Stimulated activated CD8-positive, alpha-beta memory T cell treated with anti-CD3 and anti-CD28 coated beads, Interleukin-4, amount 100 ng/mL, for 4 hours (primary cell): ENCODE measurements around the gene ALDH3B1.

Experiments
- DNase-seq, 2 donors: peaks; one replicate each; pipeline ENCODE4 v3.0.0-alpha.2; 2020; ENCODE audit warnings: low read depth in 2 of 2, low spot score in 1 of 2

The ALDH3B1 gene

GRCh38 chr11:68031144-68031464, 21.0 kb downstream of the ALDH3B1 start:
- DNase-seq = no peak

- DNase-seq = no peak
Observed at GRCh38 chr11:68032003-68032402, 21.9 kb downstream of the ALDH3B1 start.

- no peak for DNase-seq
Observed at GRCh38 chr11:68032997-68033707, 23.0 kb downstream of the ALDH3B1 start.

GRCh38 chr11:68033708-68034045, 23.6 kb downstream of the ALDH3B1 start:
- DNase-seq = no peak

GRCh38 chr11:68035266-68035876, 25.2 kb downstream of the ALDH3B1 start:
- DNase-seq = no peak

- no peak for DNase-seq
Observed at GRCh38 chr11:68036141-68036716, 26.1 kb downstream of the ALDH3B1 start.

GRCh38 chr11:68036717-68037239, 26.7 kb downstream of the ALDH3B1 start:
- no peak for DNase-seq

GRCh38 chr11:68037411-68038225, 27.5 kb downstream of the ALDH3B1 start:
- no peak for DNase-seq

- no peak for DNase-seq
Observed at GRCh38 chr11:68038226-68038717, 28.1 kb downstream of the ALDH3B1 start.

GRCh38 chr11:68038718-68039525, 28.8 kb downstream of the ALDH3B1 start, which contains the start of gene TCIRG1:
TSS of gene TCIRG1 (plus strand) at chr11:68039025. CDS start at chr11:68041272, 2,247 bp downstream.
- DNase-seq = peak in 1 of 2 donors; percentile 38

- DNase-seq = no peak
Observed at GRCh38 chr11:68039526-68040086, 29.5 kb downstream of the ALDH3B1 start.

- no peak for DNase-seq
Observed at GRCh38 chr11:68040101-68040956, 30.2 kb downstream of the ALDH3B1 start.

GRCh38 chr11:68040957-68041591, 30.9 kb downstream of the ALDH3B1 start:
- DNase-seq = no peak

- DNase-seq = no peak
Observed at GRCh38 chr11:68041617-68042218, 31.6 kb downstream of the ALDH3B1 start.

GRCh38 chr11:68042219-68043028, 32.3 kb downstream of the ALDH3B1 start:
- DNase-seq = no peak

- DNase-seq = no peak
Observed at GRCh38 chr11:68043029-68043348, 32.9 kb downstream of the ALDH3B1 start.

- no peak for DNase-seq
Observed at GRCh38 chr11:68043349-68044144, 33.4 kb downstream of the ALDH3B1 start.
